Urinary bladder (tissue), 4 donors: ENCODE results near the gene SHLD1. TPM values are rescaled to one million over a fixed set of nuclear protein-coding genes. Genes with fewer than 3 reads are reported as not detected.
"Not testable (repeated sequence)": the region's sequence is repeated elsewhere in the genome, so short reads cannot be mapped to it uniquely, and the experiment has no call there.

Experiments used
- DNase-seq: peaks from one replicate; pipeline ENCODE4 v3.0.0-alpha.2; 2015; ENCODE audit errors: extremely low spot score
- H3K27ac ChIP-seq: one replicate; pipeline ENCODE4 v1.5.1; 2013; ENCODE audit warnings: low read depth, mild to moderate bottlenecking, moderate library complexity
- H3K36me3 ChIP-seq: one replicate; pipeline ENCODE4 v1.6.1; 2013; ENCODE audit warnings: mild to moderate bottlenecking, moderate library complexity; ENCODE audit not compliant: insufficient read depth
- H3K4me1 ChIP-seq: one replicate; pipeline ENCODE4 v1.6.1; 2013; ENCODE audit warnings: mild to moderate bottlenecking, moderate library complexity; ENCODE audit not compliant: insufficient read depth
- H3K4me3 ChIP-seq: one replicate; pipeline ENCODE4 v1.5.1; 2013; ENCODE audit warnings: low read depth, low read length
- WGBS: extraction: QIAGEN DNeasy Blood & Tissue Kit; methylation state at CpG from one replicate; pipeline ENCODE4 v1.1.7; 2013; 5-methylcytosine and 5-hydroxymethylcytosine counted together
- polyA plus RNA-seq: library from polyadenylated mRNA; stranded (reverse); fragments of 200-250 nt; gene quantifications from one replicate; pipeline ENCODE4 v1.2.3, GENCODE V29; 2013
- total RNA-seq: library from RNA; depleted of rRNA; stranded (reverse); fragments of >200 nt; gene quantifications from one replicate; pipeline ENCODE4 v1.2.3, GENCODE V29; 2014
- donor health status: healthy with polysubstance abuse.
- donor health status: healthy.

SHLD1 gene
- total and polyA plus RNA-seq, 2 donors = 3.6 to 6.5 TPM

DNA sequence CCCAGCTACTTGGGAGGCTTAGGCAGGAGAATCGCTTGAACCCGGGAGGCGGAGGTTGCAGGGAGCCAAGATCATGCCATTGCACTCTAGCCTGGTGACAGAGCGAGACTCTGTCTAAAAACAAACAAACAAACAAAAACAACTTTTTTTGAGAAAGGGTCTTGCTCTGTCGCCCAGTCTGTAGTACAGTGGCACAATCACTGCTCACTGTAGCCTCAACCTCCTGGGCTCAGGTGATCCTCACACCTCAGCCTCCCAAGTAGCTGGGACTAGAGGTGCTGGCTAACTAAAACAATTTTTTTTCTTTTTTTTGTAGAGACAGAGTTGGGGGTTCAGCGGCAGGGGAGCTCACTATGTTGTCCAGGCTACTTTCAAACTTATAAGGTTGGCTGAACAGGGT lies 28.8 kb upstream of the SHLD1 start:
- WGBS = 95% methylated on average over 6 of the region's 6 CpGs
- not testable (repeated sequence) for H3K4me1 ChIP-seq

DNA sequence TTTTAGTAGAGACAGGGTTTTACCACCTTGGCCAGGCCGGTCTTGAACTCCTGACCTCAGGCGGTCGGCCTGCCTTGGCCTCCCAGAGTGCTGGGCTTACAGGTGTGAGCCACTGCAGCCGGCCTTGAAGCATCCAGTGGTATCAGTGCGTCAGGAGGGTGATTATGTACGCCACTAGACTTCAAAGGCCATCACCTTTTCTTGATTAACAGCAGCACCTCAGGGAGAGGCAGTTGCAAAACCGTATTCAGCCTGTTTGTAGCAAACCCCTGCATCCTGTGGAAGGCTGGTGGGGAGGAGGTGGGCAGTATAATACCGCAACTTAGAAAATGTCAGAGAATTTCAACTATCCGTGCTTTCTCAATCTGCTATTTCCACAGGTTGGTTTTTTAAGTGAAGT lies 27.3 kb upstream of the SHLD1 start:
- no peak for DNase-seq
- no peaks in the 10 kb centered on the region for H3K36me3 ChIP-seq
- H3K27ac ChIP-seq = no peak overlapping the region
- H3K4me3 ChIP-seq = no peak overlapping the region
- H3K4me1 ChIP-seq = no peaks in the 10 kb centered on the region
- WGBS = 87% methylated on average over 9 of the region's 9 CpGs

More for the DNA sequence above, 28.8 kb upstream of the SHLD1 start:
- DNase-seq, H3K36me3 ChIP-seq, H3K27ac ChIP-seq, H3K4me3 ChIP-seq: not testable (repeated sequence)

DNA sequence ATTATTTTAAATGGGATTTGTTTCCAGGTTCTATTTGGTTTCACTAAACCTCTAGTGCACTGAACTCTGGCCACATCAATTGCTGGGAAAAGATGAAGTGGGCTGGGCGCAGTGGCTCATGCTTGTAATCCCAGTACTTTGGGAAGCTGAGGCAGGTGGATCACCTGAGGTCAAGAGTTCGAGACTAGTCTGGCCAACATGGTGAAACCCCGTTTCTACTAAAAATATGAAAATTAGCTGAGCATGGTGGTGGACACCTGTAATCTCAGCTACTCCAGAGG lies 25.1 kb upstream of the SHLD1 start:
- H3K4me1 ChIP-seq, H3K27ac ChIP-seq, H3K36me3 ChIP-seq, DNase-seq, H3K4me3 ChIP-seq: not testable (repeated sequence)
- 90% methylated on average over 3 of the region's 3 CpGs for WGBS

DNA sequence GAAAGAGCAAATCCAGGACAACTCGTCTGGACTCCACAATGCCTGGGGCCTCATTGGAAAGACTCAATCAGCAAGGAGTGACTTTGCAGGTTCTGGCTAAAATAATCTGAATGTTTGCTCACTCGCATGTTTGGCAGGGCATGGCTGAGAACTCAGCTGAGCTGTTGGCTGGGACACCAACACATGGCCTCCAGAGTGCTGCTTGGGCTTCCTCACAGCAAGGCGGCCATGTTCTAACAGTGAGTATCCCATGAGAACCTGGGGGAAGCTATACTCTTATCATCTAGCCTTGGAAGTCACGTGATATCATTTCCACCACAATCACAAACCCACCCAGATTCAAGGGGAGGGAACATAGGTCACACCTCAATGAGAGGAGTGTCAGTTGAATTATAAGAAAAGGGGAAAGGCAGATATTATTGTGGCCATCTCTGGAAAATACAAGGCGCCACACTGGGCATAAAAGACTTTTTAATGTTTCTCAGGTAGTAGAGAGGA lies 23.1 kb upstream of the SHLD1 start:
- H3K4me3 ChIP-seq = no peak overlapping the region
- no peaks in the 10 kb centered on the region for H3K4me1 ChIP-seq
- no peak overlapping the region for H3K27ac ChIP-seq
- no peak for DNase-seq
- WGBS = 86% methylated on average over 5 of the region's 5 CpGs
- no peaks in the 10 kb centered on the region for H3K36me3 ChIP-seq

DNA sequence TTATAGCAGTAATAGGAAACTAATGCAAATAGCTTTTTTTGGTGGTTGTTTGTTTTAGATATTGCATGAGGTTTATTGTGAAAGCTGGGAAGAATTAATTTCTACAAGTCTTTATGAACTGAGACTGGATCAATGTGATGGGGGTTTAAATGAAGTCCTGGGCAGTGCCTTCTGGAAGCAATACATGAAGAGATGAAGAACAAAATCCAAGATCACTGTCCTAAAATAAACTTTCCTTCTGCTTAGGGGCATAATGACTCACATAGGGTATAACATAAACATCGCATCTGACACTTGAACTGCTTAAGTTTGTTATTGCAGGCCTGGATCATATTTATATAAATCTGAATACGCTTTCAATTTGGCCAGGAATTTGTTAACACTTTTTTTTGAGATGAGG lies 20.9 kb upstream of the SHLD1 start:
- no peak overlapping the region for H3K27ac ChIP-seq
- no peak overlapping the region for H3K4me3 ChIP-seq
- no peaks in the 10 kb centered on the region for H3K4me1 ChIP-seq
- no peaks in the 10 kb centered on the region for H3K36me3 ChIP-seq
- no peak for DNase-seq
- 39% methylated on average over 2 of the region's 2 CpGs for WGBS

DNA sequence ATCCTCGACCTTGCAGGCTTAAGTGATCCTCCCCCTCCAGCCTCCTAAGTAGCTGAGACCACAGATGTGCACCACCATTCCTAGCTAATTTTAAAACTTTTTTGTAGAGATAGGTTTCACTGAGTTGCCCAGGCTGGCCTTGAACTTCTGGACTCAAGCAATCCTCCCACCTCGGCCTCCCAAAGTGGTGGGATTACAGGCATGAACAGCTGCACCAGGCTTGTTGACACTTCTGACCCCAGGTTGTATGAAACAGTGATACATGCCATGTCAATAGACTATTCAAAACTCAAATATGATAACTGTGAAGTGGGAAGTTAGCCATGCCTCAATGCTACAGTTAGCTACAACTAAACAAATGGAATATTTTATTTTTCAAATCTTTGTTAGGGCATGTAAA lies 20.1 kb upstream of the SHLD1 start:
- Histone ChIP-seq H3K36me3 (no peaks in the 10 kb centered on the region), H3K27ac (no peak overlapping the region), H3K4me1 (no peaks in the 10 kb centered on the region), H3K4me3 (no peak overlapping the region)
- DNase-seq = no peak
- 97% methylated on average over 2 of the region's 2 CpGs for WGBS

DNA sequence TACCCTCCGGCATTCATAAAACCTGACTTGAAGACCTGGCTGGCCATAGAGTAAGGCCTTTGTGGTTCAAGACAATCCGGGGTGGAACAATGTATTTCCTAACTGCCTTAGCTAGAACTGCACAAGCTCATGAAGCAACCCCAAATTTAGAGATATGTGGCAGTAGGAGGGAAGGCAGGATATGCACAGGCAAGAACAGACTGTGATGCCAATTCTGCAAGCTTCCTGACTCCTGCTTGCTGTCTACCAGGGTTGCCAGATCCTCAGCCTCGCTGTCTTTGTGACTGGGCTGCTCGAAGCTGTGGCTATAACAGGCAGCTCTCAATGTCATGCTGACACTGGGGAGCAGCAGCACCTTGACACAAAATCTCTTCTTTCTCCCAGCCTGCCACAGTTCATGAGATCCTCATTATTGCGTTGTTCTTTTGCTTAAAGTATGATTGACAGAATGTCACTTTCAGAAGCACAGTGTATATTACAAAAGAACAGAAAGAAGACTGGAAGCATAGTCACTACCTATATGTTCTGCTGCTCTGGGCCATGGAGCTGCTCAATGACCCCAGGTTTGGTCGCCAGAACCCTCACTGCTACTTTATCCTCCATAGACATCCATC lies 18.3 kb upstream of the SHLD1 start:
- Histone ChIP-seq H3K36me3 (no peaks in the 10 kb centered on the region), H3K4me1 (no peaks in the 10 kb centered on the region), H3K27ac (no peak overlapping the region), H3K4me3 (no peak overlapping the region)
- DNase-seq = no peak
- 73% methylated on average over 6 of the region's 6 CpGs for WGBS

DNA sequence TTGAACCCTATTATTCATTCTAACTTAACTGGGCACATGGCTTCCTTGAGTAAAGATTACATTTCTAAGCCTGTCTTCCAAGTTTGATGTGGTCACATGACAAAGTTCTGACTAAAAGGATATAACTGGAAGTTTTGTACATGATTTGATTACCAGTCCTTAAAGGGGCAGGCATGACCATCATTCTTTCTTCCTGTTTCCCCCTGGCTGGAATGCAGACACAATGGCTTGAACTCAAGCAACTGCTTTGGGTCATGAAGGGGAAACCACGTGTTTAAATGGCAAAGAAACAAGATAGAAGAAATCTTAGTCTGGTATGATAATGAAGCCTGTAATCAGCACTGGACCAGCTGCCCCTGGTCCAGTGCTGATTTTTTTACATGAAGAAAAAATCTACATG lies 15.6 kb upstream of the SHLD1 start:
- H3K4me3 ChIP-seq = no peak overlapping the region
- H3K36me3 ChIP-seq = no peaks in the 10 kb centered on the region
- no peaks in the 10 kb centered on the region for H3K4me1 ChIP-seq
- 74% methylated on average over 1 of the region's 1 CpG for WGBS
- no peak for DNase-seq
- H3K27ac ChIP-seq = no peak overlapping the region

DNA sequence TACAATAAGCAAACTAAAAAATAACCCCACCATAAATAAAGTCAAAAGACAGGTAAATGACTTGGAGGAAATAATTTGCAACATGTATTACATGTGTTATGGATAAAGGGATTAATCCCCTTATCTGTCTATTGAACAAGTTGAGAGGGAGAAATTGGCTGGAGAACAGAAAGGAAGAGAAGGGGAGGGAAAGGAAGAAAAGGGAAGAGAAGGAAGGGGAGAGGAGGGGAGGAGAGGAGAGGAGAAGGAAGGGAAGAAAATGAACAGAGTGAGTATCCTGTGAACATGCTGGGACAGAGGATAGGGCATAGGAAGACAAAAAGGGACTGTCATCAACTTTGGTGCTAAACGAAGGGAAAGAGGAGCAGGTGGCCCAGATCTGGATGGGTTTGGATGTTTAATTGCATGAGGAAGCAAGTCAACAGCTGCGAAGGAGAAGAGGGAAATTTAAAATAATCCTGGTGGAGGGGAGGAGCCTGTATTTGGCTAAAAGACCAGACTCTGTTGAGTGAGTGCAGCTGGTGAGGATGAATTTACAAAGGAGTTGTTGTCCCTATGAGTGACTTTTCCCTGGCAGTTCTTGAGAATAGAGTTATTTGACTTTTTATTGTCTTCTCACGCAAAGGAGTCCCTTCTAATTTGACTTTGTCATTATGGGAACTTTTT lies 14.2 kb upstream of the SHLD1 start:
- no peak for DNase-seq
- WGBS = 35% methylated on average over 3 of the region's 3 CpGs
- no peaks in the 10 kb centered on the region for H3K36me3 ChIP-seq
- H3K4me3 ChIP-seq = no peak overlapping the region
- H3K27ac ChIP-seq = no peak overlapping the region
- no peaks in the 10 kb centered on the region for H3K4me1 ChIP-seq

DNA sequence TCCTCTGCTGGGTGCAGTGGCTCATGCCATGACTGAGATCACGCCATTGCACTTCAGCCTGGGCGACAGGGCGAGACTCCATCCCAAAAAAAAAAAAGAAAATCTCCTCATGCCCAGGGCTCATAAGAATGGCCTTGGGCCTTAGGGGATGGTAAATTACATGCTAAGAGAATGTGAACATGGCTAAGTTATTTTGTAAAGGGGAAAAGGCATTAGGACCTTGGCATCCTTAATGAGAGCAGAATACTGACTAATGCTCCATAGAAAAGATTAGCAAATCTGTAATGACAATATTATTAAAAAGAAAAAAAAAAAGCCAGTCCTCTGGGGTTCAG lies 12.6 kb upstream of the SHLD1 start:
- WGBS = 83% methylated on average over 3 of the region's 3 CpGs
- no peak for DNase-seq
- H3K4me3 ChIP-seq = no peak overlapping the region
- no peaks in the 10 kb centered on the region for H3K4me1 ChIP-seq
- no peaks in the 10 kb centered on the region for H3K36me3 ChIP-seq
- H3K27ac ChIP-seq = no peak overlapping the region

DNA sequence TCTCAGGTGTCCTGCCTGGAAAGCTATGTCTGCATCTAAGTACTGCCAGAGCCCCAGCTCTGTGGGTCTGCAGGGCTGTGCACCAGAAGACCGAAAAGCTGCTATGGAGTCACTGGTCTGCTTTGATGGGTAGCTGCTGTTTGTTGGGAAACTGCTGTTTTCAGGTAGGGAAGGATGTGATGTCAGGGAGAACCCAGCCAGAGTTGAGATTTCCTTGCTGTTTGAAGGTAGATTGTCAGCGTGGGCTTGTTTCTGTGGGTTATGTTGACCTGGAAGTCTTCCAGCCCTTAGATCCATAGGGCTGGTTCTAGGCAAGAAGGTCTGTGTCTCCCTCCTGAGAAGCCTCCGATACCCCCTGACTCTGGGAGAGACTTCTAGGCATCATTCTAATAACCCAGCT lies 12.2 kb upstream of the SHLD1 start:
- 90% methylated on average over 3 of the region's 3 CpGs for WGBS
- Histone ChIP-seq H3K4me1 (no peaks in the 10 kb centered on the region), H3K36me3 (no peaks in the 10 kb centered on the region)

DNA sequence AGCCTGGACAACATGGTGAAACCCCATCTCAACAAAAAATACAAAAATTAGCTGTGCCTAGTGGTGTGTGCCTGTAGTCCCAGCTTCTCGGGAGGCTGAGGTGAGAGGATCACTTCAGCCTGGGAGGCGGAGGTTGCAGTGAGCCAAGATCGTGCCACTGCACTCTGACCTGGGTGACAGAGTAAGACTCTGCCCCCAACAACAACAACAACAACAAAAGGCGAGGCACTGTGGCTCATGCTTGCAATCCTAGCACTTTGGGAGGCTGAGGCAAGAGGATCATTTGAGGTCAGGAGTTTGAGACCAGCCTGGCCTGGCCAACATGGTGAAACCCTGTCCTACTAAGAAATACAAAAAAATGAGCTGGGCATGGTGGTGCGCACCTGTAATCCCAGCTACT lies 9.6 kb upstream of the SHLD1 start:
- not testable (repeated sequence) for H3K4me3 ChIP-seq, H3K27ac ChIP-seq, DNase-seq, H3K4me1 ChIP-seq, H3K36me3 ChIP-seq
- WGBS = 96% methylated on average over 5 of the region's 5 CpGs

More for the DNA sequence above, 12.2 kb upstream of the SHLD1 start:
- no peak for DNase-seq
- Histone ChIP-seq H3K27ac (no peak overlapping the region), H3K4me3 (no peak overlapping the region)

DNA sequence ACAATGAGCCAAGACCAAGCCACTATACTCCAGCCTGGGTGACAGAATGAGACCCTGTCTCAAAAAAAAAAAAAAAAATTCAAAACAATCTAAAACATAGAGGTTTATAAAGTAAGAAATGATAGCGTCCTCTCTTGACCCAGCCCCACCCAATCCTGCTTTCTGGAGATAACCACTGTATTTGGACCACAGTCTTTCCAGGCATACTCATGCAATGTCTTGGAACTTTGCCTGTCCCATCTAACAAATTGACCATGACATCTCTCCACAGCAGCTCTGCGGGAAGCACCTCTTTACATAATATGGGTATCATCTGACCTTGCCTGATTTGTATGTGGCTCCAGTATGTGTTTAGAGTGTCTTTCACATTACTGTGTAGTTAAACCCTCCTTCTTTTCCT lies 9.1 kb upstream of the SHLD1 start:
- DNase-seq = no peak
- WGBS = 87% methylated on average over 2 of the region's 2 CpGs

DNA sequence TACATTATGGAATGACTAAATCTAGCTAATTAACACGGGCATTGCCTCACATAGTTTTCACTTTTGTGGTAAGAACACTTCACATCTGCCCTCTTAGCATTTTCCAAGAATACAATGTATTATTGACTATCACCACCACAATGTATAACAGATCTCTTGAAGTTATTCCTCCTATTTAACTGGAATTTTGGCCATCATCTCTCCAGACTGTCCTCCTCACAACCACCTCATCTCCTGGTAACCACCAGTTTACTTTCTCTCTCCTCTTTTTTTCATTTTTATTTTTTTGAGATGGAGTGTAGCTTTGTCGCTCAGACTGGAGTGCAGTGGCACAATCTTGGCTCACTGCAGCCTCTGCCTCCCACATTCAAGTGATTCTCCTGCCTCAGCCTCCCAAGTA lies 8.2 kb upstream of the SHLD1 start:
- no peaks in the 10 kb centered on the region for H3K36me3 ChIP-seq
- no peak overlapping the region for H3K4me3 ChIP-seq
- no peak overlapping the region for H3K27ac ChIP-seq
- no peak for DNase-seq
- WGBS = 93% methylated on average over 2 of the region's 2 CpGs
- H3K4me1 ChIP-seq = no peaks in the 10 kb centered on the region

More for the DNA sequence above, 9.1 kb upstream of the SHLD1 start:
- H3K36me3 ChIP-seq = no peaks in the 10 kb centered on the region
- H3K4me1 ChIP-seq = no peaks in the 10 kb centered on the region
- H3K4me3 ChIP-seq = no peak overlapping the region
- H3K27ac ChIP-seq = no peak overlapping the region
